ENCODE measurements around the gene CELF2.

The CELF2 gene

GRCh38 chr10:11025978-11026377, 8.3 kb downstream of the CELF2 start:
- intact Hi-C loops (cut with DNase I; ENCODE audit: low total_unique reads), result no loop called here
- H3K27ac ChIP-seq, result no peak overlapping the region
- DNase-seq, result no peak
- H3K9me3 ChIP-seq, result no peaks in the 10 kb centered on the region
- no peaks in the 10 kb centered on the region for H3K36me3 ChIP-seq
- H3K4me3 ChIP-seq, result no peak overlapping the region
- no peak for TF ChIP-seq CTCF (IDR thresholded peaks at IDR 0.05)
- H3K27me3 ChIP-seq, result no peaks in the 10 kb centered on the region
- H3K4me1 ChIP-seq, result peaks cover 0 to 13% (median under 1%) of the 10 kb centered on the region in 4 donors

- TF ChIP-seq CTCF (IDR thresholded peaks at IDR 0.05), result no peak
- DNase-seq, result no peak
- intact Hi-C loops (cut with DNase I; ENCODE audit: low total_unique reads), result no loop called here
- Histone ChIP-seq H3K4me1 (peaks cover 0 to 13% (median under 1%) of the 10 kb centered on the region in 4 donors), H3K27ac (no peak overlapping the region), H3K36me3 (no peaks in the 10 kb centered on the region), H3K4me3 (no peak overlapping the region), H3K27me3 (no peaks in the 10 kb centered on the region), H3K9me3 (no peaks in the 10 kb centered on the region)
Measured at GRCh38 chr10:11026773-11027172, 9.1 kb downstream of the CELF2 start.

- Histone ChIP-seq H3K4me3 (no peak overlapping the region), H3K27me3 (no peaks in the 10 kb centered on the region), H3K27ac (no peak overlapping the region), H3K36me3 (no peaks in the 10 kb centered on the region), H3K9me3 (no peaks in the 10 kb centered on the region), H3K4me1 (peaks cover 0 to 22% (median 7%) of the 10 kb centered on the region in 4 donors)
- DNase-seq, result no peak
- intact Hi-C loops (cut with DNase I; ENCODE audit: low total_unique reads), result no loop called here
- TF ChIP-seq CTCF (IDR thresholded peaks at IDR 0.05), result no peak
Measured at GRCh38 chr10:11034762-11035161, 17.1 kb downstream of the CELF2 start.

- TF ChIP-seq CTCF (IDR thresholded peaks at IDR 0.05), result no peak
- Histone ChIP-seq H3K4me1 (peaks cover 0 to 22% (median 7%) of the 10 kb centered on the region in 4 donors), H3K9me3 (no peaks in the 10 kb centered on the region), H3K27ac (no peak overlapping the region), H3K4me3 (no peak overlapping the region), H3K27me3 (no peaks in the 10 kb centered on the region), H3K36me3 (no peaks in the 10 kb centered on the region)
- intact Hi-C loops (cut with DNase I; ENCODE audit: low total_unique reads), result no loop called here
- DNase-seq, result peak in 1 of 2 donors; percentile 77
Measured at GRCh38 chr10:11035301-11035991, 17.8 kb downstream of the CELF2 start.

GRCh38 chr10:11036424-11037011, 18.8 kb downstream of the CELF2 start:
- Histone ChIP-seq H3K36me3 (no peaks in the 10 kb centered on the region), H3K4me3 (no peak overlapping the region), H3K4me1 (peaks cover 0 to 22% (median 7%) of the 10 kb centered on the region in 4 donors), H3K27me3 (no peaks in the 10 kb centered on the region), H3K9me3 (no peaks in the 10 kb centered on the region), H3K27ac (no peak overlapping the region)
- intact Hi-C loops (cut with DNase I; ENCODE audit: low total_unique reads), result no loop called here
- no peak for DNase-seq
- TF ChIP-seq CTCF (IDR thresholded peaks at IDR 0.05), result peak; percentile 58 to 59
